ENCODE data around the gene TRIP13. TPM values are rescaled to one million over a fixed set of nuclear protein-coding genes. Genes with fewer than 3 reads are reported as not detected.

Gene TRIP13
- total and polyA plus RNA-seq, 10 donors = 1.0 to 5.4 (median 2.4) TPM

GRCh38 chr5:905139-905642 lies 12.5 kb downstream of the TRIP13 start:
- 92 to 98% (median 93%) methylated on average over 10 to 12 of the region's 12 CpGs for WGBS, 5 donors
- peak; percentile 55 for DNase-seq
- H3K27me3 ChIP-seq (replicated peaks in 1 of 7) = no peaks in the 10 kb centered on the region
- peaks cover 0 to 50% (median 0%) of the 10 kb centered on the region in 6 donors for H3K36me3 ChIP-seq
- no peaks in the 10 kb centered on the region for H3K9me3 ChIP-seq
- intact Hi-C loops (cut with DNase I; ENCODE audit: low total_unique reads) = no loop called here
- H3K4me1 ChIP-seq = peaks cover 0 to 4% (median 0%) of the 10 kb centered on the region in 6 donors
- no peak overlapping the region for H3K4me3 ChIP-seq
- H3K27ac ChIP-seq = no peak overlapping the region
- TF ChIP-seq CTCF (IDR thresholded peaks at IDR 0.05 in 8 of 11, conservative IDR thresholded peaks at IDR 0.05 in 3 of 11) (no peak), POLR2AphosphoS5 (IDR thresholded peaks at IDR 0.05) (no peak), POLR2A (IDR thresholded peaks at IDR 0.05) (no peak)

DNA sequence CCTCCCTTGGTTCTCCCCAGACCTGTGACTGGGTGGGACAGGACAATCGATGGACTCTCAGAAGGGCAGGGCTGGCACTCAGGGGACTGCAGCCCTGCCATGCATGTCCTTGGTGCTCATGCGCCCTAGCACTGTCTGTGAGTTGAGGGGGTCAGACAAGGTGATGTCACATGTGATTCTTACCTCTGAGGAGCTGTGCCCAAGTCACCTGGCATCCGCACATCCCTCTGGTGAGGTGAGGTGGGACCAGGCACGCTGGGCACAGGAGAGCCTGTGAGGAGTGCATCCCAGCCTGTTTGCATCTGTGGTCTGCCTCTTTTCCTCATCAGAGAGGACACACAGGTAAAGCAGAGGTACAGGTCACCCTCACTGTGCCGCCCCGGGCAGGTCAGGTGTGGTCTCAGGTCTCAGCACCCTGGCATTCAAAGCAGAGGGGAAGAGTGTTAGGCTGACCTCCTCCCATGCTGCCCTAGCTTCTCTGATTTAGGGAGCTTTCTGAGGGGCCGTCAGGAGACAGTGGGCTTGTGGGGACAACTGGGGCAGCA lies 14.8 kb downstream of the TRIP13 start:
- 97 to 100% (median 98%) methylated on average over 6 to 7 of the region's 7 CpGs for WGBS, 5 donors
- Histone ChIP-seq H3K4me1 (peaks cover 0 to 4% (median 0%) of the 10 kb centered on the region in 6 donors), H3K27me3 (replicated peaks in 1 of 7) (no peaks in the 10 kb centered on the region), H3K4me3 (no peak overlapping the region), H3K27ac (no peak overlapping the region), H3K36me3 (peaks cover 0 to 47% (median 0%) of the 10 kb centered on the region in 6 donors), H3K9me3 (no peaks in the 10 kb centered on the region)
- TF ChIP-seq CTCF (IDR thresholded peaks at IDR 0.05 in 8 of 11, conservative IDR thresholded peaks at IDR 0.05 in 3 of 11) = no peak
- peak; percentile 39 for DNase-seq
- intact Hi-C loops (cut with DNase I; ENCODE audit: low total_unique reads) = no loop called here

DNA sequence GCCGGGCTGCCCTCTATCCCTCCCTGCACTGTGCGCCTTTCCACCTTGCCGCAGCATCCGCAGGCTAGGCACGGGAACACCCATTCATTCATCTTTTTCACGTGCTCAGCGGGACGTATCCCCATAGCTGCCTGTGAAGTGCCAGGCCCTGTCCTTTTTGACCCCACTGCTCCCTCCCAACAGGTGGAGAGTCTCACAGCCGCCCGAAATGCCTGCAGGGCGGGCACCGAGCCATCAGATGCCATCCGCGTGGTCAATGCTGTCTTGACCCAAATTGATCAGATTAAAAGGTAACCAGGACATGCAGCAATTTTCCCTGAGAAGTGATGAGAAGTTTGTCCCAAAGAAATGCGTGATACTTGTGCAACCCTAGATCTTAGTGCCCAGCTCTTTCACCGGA lies 15.5 kb downstream of the TRIP13 start:
- peaks cover 0 to 47% (median 0%) of the 10 kb centered on the region in 6 donors for H3K36me3 ChIP-seq
- no peaks in the 10 kb centered on the region for H3K4me1 ChIP-seq
- peak; percentile 55 for DNase-seq
- no peak overlapping the region for H3K27ac ChIP-seq
- H3K27me3 ChIP-seq (replicated peaks in 1 of 7) = no peaks in the 10 kb centered on the region
- 97 to 98% (median 97%) methylated on average over 16 of the region's 16 CpGs for WGBS, 5 donors
- no peaks in the 10 kb centered on the region for H3K9me3 ChIP-seq
- H3K4me3 ChIP-seq = no peak overlapping the region
- intact Hi-C loops (cut with DNase I; ENCODE audit: low total_unique reads) = no loop called here
- TF ChIP-seq CTCF (IDR thresholded peaks at IDR 0.05 in 8 of 11, conservative IDR thresholded peaks at IDR 0.05 in 3 of 11) = no peak
- TF ChIP-seq POLR2AphosphoS5 (IDR thresholded peaks at IDR 0.05) = no peak
- no peak for TF ChIP-seq POLR2A (IDR thresholded peaks at IDR 0.05)

DNA sequence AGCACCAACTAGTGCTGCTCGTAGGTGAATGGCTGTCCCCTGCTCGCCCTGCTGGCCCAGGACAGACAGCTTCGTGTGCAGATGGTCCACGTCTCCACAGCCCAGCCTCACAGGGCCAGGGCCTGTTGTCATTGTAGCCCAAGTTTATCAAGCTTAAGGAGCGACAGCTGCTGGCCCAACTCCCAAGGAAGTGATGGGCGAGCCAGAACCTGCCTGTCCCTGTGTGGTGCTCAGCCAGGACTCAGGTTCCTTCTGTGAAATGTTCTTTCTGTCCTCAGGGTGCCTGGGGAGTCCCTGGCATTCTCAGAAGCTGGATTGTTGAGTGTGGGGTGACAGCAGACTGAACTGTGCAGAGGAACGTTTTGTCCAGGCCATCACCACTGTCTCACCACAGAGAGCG lies 16.4 kb downstream of the TRIP13 start:
- Histone ChIP-seq H3K27me3 (replicated peaks in 1 of 7) (no peaks in the 10 kb centered on the region), H3K4me1 (no peaks in the 10 kb centered on the region), H3K9me3 (no peaks in the 10 kb centered on the region), H3K27ac (no peak overlapping the region), H3K36me3 (peaks cover 0 to 47% (median 0%) of the 10 kb centered on the region in 6 donors), H3K4me3 (no peak overlapping the region)
- peak; percentile 48 for DNase-seq
- TF ChIP-seq CTCF (IDR thresholded peaks at IDR 0.05 in 8 of 11, conservative IDR thresholded peaks at IDR 0.05 in 3 of 11) (no peak), POLR2AphosphoS5 (IDR thresholded peaks at IDR 0.05) (no peak), POLR2A (IDR thresholded peaks at IDR 0.05) (no peak)
- intact Hi-C loops (cut with DNase I; ENCODE audit: low total_unique reads) = no loop called here
- 90 to 94% (median 92%) methylated on average over 7 to 8 of the region's 8 CpGs for WGBS, 5 donors

Measured in spleen (tissue), 11 donors.